Activated CD8-positive, alpha-beta memory T cell treated with anti-CD3 and anti-CD28 coated beads for 36 hours (primary cell): ENCODE results near the gene NDUFB5. TPM values are rescaled to one million over a fixed set of nuclear protein-coding genes. Genes with fewer than 3 reads are reported as not detected.
"Not testable (repeated sequence)": the region's sequence is repeated elsewhere in the genome, so short reads cannot be mapped to it uniquely, and the experiment has no call there.

Experiments
- CTCF ChIA-PET: fragments of 350-600 bp; sonication (Branson Sonifier 250); formaldehyde crosslinking; loops from one replicate; lab custom pipeline; 2021; ENCODE audit warnings: antibody characterized with exemption; lab: Charles Lee
- POLR2A ChIA-PET: fragments of 350-600 bp; sonication (Branson Sonifier 250); formaldehyde crosslinking; loops from one replicate; lab custom pipeline; 2021; ENCODE audit warnings: antibody characterized with exemption; lab: Charles Lee
- total RNA-seq, 2 experiments: library from RNA; stranded (reverse); gene quantifications; one replicate each; pipeline ENCODE4 v1.2.3, GENCODE V29; 2021

Gene NDUFB5
- total RNA-seq, 2 experiments from 2014 or later = 110 to 115 TPM

DNA sequence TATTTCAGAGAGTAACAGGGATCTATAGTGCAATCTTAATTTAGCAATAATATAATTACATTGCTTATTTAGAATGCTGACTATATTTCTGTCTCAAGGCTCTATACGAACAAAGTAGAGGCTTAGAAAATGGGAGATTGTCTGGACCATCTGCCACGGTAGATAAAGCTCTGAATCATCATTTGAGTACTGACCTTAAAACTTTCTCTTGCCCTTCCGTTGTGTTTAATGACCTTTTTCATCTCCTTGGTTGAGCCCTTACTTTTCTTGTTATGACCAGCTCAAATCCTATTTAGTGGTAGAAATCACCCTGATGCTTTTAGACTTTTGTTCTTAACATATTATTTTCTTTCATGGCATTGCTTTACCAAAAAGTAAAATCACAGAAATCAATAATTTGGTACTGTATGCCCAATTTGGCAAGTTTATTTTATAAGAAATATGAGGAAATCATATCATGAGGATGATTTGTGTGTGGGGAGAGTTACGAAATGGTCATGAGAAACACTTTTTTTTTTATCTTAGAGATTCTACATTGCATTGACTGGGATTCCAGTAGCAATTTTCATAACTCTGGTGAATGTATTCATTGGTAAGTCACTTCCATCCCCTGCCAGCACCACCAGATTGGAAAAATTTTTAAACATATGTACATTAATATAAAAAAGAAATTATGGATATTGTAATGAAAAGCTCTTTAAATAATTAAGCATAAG is 11.0 kb downstream of the NDUFB5 start:
- CTCF ChIA-PET = no interaction called here
- POLR2A ChIA-PET = no interaction called here

DNA sequence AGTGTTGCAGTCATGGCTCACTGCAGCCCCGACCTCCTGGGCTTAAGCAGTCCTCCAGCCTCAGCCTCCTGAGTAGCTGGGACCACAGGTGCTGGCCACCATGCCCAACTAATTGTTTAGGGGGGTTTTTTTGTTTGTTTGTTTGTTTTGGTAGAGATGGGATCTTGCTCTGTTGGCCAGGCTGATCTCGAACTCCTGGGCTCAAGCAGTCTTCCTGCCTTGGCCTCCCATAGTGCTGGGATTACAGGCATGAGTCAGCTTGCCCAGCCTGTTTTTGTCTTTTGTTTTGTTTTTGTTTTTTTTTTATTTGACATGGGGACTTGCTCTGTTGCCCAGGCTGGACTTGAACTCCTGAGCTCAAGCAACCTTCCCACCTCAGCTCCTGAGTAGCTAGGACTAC is 17.4 kb downstream of the NDUFB5 start:
- POLR2A ChIA-PET = no interaction called here
- CTCF ChIA-PET = no interaction called here

DNA sequence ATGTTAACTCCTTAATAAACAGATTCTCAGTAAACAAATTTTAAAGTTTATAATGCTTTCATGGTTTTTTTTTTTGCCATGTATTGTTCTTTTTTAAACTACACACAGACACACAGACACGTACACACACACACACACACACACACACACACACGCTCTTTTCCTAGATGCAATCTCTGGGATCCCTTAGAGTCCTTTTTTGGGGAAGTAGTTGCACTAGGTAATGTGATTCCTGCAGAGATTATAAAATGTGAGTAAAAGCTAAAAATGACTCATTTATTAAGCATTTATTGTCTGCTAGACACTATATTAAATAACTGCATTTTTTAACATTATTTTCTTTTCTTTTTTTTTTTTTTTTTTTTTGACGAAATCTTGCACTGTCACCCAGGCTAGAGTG is 19.9 kb downstream of the NDUFB5 start:
- ChIA-PET CTCF (no interaction called here), POLR2A (no interaction called here)

DNA sequence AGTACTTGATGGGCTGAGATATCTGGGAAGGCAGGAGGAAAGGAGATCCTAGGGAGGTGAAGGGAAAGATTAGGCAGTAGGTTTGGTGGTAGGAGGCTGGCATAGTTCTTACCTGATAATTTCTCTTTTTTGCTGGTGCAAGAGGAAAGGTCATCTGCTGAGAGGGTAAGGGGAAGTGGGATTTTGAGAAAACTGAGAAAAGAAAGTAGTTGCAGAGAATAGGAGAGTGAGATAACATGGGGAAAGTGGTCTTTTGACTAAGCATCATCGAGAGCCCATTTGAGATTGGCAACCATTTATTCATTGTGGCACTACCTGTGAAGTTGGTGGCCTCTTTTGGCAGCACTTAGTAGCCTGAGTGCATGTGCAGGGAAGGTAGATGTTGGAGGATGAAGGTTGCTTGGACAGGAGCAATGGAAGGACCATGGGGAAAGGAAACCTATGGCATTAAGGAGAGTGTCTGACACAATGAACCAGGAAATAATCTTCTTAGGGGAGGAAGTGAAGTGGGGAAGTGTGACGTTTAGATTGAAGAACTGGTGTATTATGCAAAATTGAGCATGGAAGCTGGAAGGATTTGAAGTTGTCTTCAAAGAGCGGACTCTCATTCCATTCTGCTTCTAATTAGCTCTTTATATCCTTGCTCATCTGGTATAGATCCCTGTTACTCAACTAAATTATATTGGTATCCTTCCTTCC is 26.3 kb downstream of the NDUFB5 start:
- CTCF ChIA-PET = no interaction called here
- POLR2A ChIA-PET = no interaction called here

DNA sequence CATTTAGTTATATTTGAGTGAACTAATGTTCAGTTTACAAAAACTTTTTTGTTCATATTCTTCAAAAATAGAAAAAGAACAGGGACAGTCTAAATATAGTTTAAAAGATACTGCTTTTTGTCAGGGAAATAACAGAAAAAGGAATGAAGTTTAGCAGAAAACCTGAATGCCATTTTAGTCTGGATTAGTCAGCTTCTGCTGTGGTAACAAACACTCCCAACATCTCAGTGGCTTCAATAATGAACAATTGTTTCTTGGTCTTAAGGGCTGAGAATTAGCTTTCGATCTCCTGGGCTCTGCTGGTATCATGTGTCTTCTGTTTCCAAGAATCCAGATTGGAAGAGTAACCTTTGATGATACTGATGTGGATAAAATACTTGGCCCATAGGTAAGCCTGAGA is 35.9 kb downstream of the NDUFB5 start:
- ChIA-PET CTCF (no interaction called here), POLR2A (no interaction called here)

DNA sequence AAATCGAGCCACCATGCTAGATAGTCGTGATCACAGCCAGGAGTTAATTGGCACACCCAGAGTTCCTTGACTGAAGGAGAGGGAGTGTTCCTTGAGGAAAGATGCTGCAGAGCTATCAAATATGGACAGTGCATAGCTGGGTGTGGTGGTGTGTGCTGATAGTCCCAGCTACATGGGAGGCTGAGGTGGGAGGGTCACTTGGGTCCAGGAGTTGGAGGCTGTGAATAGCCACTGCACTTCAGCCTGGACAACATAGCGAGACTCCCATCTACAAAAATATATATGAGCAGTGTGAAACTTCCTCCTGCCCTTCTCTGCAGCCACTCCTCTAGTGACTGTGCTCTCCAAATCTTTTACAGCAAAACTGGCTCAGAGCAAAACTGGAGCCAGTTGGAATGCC is 38.3 kb downstream of the NDUFB5 start:
- ChIA-PET POLR2A (interaction anchor here (0.5 kb wide), 1 partner anchor 432 kb away, joined by 6 read pairs; no protein-coding TSS in a partner anchor), CTCF (no interaction called here)

DNA sequence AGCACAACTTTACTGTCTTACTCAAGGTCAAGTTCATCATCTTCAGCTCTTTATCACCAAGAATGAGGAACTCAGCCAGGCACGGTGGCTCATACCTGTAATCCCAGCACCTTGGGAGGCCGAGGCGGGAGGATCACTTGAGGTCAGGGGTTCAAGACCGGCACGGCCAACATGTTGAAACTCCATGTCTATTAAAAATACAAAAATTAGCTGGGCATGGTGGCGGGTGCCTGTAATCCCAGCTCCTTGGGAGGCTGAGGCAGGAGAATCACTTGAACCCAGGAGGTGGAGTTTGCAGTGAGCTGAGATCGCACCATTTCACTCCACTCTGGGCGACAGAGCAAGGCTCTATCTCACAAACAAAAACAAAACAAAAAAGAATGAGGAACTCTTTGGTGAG is 39.2 kb downstream of the NDUFB5 start:
- POLR2A ChIA-PET = not testable (repeated sequence)
- CTCF ChIA-PET = interaction anchor here (0.9 kb wide), 1 partner anchor 10 kb away, joined by 3 read pairs; no protein-coding TSS in a partner anchor

DNA sequence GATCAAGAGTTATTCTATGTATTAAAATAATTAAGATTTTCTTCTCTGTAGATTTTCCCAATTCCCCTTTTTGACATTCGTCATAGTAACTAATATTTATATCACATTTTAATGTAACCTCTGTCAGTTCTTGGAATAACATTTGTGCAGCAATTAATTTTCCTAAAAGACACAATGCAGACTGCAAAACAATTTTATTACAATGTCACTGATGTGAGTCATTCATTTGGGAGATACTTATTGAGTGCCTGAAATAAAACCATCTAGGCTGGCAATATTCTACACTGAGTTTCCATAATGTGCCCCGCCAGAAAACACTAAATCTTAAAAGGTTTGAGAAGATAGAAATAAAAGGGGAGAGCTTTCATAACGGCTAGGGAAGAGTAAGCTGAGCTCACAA is 41.6 kb downstream of the NDUFB5 start:
- CTCF ChIA-PET = no interaction called here
- POLR2A ChIA-PET = no interaction called here

DNA sequence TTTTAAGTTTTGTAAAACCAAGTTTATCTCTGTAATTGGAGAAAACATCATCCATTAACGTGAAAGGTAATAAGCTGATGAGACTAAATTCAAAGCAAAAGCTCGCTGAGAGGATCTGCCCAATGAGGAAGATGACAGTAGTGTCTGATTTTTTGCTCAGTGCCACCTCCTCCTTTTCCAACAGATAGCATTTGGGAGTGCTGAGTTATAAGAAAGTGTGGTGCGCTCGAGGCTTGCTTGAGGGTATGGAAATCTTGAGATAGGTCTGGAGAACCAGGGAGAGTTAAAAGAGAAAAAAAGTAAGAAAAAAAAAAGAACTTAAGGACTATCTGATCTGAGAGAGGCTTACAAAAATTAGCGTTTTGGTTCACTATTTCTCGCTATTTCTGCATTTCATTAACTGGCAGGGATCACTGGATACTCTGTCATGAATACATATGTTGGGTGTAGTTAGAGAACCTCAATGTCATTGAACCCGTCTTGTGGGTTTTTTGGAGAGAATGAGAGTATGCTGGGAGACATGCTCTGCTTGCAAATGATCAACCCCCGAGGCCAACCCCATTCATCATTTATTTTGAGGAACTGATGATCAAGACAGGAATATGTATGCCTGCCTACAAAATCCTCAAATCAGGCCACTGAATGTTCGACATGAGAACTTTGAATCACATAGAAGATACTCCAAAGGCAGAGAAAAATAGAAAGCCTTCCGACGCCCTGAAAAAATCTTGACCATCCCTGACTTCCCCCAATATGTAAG is 47.3 kb downstream of the NDUFB5 start:
- ChIA-PET POLR2A (no interaction called here), CTCF (no interaction called here)

DNA sequence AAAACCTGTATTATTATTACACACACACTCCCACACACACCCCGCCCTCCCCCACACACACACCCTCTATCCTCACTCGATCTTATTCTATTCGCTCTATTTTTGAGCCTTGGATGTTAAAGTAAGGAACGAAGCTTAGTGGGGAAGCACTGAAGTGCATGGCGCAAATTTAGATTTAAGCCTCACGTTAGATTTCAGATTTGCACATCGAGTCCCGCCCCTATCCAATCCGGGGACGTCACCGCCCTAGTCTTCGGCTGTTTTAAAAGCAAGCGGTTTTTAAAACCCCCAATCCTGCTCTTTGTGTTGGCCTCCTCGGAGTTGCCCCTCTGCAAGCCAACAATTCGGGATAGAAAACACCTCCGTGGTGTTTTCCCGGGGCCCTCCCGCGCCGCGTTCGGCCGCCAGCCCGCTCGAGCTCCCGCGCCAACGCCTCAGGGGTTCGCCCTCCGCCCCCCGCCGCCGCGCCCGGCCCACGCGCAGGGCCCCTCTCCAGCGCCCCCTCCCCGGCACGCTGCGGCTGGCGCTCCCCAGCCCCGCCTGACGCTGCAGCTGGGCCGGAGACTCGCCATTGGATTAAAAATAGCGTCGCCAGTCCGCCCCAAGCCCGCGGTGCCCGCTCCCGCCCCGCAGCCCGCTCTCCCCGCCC is 48.0 kb downstream of the NDUFB5 start, which contains the start of gene USP13:
TSS of gene USP13 (plus strand) at position 594 of the 649 bp plus-strand sequence. CDS start 186 bp downstream, outside the sequence.
- POLR2A ChIA-PET = interaction anchor here (1.0 kb wide), 1 partner anchor 48 kb away, joined by 3 read pairs; the partner anchor contains the start of genes MRPL47 and NDUFB5
- CTCF ChIA-PET = no interaction called here

DNA sequence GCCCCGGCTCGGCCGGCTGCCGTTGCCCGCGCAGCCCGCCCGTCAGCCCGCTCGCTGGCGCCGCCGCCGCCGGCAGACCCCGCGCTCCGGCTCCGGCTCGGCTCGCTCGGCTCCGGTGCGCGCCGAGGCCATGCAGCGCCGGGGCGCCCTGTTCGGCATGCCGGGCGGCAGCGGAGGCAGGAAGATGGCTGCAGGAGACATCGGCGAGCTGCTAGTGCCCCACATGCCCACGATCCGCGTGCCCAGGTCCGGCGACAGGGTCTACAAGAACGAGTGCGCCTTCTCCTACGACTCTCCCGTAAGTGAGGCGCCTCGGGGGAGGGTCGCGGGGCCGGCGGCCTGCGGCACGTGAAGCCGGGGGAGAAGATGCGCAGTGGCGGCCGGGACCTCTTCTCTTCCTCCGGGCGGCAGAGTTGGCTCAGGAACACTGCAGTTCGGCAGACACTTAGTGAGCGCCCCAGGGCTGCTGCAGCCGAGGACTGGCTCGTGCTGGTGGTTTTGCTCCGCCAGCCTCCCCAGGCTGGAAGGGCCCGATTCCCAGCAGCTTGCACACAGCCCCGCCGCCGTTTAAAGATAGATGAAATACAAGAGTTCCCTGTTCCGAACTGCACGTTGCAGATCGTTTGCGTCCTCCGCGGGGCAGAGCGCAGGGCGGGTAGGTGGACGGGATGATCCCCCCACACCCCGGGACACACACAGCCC is 48.7 kb downstream of the NDUFB5 start:
- POLR2A ChIA-PET = interaction anchor here (0.6 to 1.0 kb wide), 2 partner anchors 49 to 150 kb away, joined by 3 read pairs; partner anchors contain the start of genes MRPL47 and NDUFB5
- CTCF ChIA-PET = interaction anchor here (0.6 to 1.3 kb wide), 3 partner anchors 8 to 682 kb away, joined by 3 to 5 read pairs (median 3); no protein-coding TSS in a partner anchor

DNA sequence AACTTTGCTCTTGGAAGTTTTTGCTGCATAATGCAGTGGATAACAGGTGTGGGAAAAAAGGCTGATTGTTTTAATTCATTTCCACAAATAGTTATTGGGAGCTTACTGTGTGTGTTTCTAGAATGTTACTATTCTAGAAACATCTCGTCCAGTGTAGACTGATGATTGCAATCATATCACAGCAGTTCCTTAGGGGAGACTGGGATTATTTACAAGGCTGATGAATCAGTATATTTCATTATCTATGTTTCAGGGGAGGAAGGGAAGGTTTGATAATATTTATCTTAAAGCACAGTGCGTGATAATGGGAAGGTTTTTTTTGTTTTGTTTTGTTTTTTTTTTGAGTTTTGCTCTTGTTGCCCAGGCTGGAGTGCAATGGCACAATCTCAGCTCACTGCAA is 50.6 kb downstream of the NDUFB5 start:
- ChIA-PET POLR2A (no interaction called here), CTCF (no interaction called here)

DNA sequence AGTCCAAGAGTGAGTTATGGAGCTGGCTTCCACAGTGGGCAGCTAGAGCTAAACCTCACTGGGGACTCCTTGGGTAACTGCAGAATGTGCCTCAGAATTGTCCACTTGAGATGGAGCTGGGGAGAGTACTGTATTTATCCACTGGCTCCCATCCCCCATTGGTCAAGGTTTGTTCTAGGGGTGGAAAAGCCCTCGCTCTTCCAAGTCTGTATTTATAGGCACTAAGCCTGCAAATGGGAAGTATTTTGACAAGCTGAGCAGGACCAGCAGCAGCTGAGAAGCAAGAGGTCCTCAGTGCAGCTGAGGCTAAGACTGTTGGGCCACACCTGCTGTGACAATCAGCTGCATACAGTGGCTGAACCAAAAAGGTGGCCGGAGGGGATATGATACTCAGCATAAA is 54.0 kb downstream of the NDUFB5 start:
- POLR2A ChIA-PET = no interaction called here
- CTCF ChIA-PET = interaction anchor here (1.3 kb wide), 1 partner anchor 9 kb away, joined by 5 read pairs; no protein-coding TSS in a partner anchor

DNA sequence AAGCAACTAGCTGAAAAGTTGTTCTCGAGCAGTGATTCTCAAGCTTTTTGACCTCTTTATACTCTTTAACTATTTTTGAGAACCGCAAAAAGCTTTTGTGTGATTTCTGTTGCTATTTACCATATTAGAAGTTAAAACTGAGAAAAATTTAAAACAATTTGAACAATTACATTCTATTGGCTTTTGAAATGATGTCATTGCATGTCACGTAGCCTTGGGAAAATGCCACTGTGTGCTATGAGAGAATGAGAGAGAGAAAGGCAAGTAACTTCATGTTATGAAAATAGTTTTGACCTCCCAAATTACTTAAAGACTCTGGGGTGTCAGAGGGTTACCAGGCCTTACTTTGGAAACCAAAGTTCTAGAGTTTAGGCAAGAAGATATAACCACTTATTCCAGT is 56.3 kb downstream of the NDUFB5 start:
- POLR2A ChIA-PET = no interaction called here

DNA sequence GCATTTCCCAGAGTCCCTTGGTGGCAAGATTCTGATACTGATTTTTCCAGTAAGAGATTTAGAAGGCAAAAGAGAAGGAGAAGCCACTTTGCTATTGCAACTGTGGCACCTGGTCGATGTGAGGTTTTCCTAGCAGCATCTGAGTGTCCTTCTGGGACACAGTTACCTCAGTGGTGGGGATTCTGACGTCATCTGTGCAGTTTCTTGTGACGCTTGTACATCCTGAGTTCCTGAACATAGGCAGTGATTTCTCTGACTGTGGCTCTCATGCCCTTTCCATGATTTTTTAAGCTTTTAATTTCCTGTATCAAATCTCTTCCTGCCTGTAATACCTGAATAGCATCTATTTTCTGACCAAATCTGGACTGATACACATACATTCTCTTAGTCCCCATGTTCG is 57.2 kb downstream of the NDUFB5 start:
- POLR2A ChIA-PET = no interaction called here

More for the DNA sequence above, 56.3 kb downstream of the NDUFB5 start:
- CTCF ChIA-PET = no interaction called here

DNA sequence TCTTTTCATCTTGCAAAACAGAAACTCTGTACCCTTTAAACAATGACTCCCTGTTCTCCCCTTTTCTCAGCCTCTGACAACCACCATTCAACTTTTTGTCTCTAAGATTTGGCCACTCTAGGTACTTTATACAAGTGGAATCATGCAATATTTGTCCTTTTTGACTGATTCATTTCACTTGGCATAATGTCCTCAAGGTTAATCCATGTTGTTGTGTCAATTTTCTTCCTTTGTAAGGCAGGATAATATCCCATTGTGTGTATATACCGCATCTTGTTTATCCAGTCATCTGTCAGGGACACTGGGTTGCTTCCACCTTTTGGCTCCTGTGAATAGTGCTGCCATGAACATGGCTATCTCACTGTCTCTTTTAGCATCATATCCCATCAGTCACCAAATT is 58.5 kb downstream of the NDUFB5 start:
- POLR2A ChIA-PET = no interaction called here
- CTCF ChIA-PET = no interaction called here

More for the DNA sequence above, 57.2 kb downstream of the NDUFB5 start:
- CTCF ChIA-PET = interaction anchor here (1.1 kb wide), 1 partner anchor 25 kb away, joined by 3 read pairs; no protein-coding TSS in a partner anchor

DNA sequence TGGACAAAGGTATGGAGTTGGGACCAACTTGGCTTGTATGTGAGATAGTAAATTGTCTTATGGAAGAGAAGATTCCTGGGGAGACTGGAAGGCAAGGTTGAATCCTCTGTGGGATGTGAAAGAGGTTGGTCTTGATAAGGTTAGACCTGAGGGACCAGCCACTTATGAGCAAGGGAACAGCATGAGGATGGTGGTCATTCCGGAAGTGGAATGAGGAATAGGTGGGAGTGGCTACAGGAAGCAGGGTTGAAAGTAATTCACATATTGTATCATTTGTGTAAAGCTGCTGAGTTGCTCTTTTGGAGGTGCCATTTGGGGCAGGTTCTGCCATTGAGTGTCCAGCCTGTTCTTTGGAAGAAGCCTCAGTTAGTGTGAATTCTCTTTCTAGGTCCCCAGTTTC is 61.4 kb downstream of the NDUFB5 start:
- ChIA-PET POLR2A (no interaction called here), CTCF (no interaction called here)

DNA sequence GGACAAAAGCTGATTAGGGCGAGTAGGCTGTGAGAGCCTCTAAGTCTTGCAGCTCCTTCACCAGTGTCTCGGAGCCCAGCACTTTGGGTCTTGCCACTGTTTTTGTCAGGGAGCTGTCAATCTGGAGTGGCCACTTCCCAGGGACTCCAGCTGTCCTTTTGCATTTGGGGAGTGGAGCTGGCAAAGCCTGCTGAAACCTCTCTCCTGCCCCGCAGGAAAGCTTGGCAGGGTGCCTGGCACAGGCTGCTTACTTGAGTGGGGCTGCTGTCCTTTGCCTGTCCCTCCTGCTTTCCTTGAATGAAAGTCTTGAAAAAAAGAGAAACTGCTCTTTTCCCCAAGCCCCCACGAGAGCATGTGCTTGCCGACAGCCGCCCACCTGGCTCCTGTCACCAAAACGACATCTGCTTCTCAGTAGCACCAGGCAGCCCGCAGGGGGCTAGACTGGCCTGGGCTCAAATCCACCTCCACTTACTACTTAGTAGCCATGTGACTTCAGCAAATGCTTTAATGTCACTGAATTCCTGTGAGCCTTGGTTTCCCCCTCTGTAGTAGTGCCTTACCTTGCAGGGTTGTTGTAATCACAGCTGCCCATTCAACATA is 61.9 kb downstream of the NDUFB5 start:
- CTCF ChIA-PET = no interaction called here
- POLR2A ChIA-PET = no interaction called here
